HG03354 (cell line): ENCODE results near the gene UBLCP1.

Experiments used
- ATAC-seq: cut with Tn5 transposase; IDR thresholded peaks from one replicate; pipeline ENCODE4 v1.9.1; 2021; ENCODE audit warnings: mild to moderate bottlenecking; ENCODE audit not compliant: unreplicated experiment, poor library complexity, severe bottlenecking

UBLCP1 gene

GRCh38 chr5:159304961-159305595, 42.0 kb downstream of the UBLCP1 start:
- ATAC-seq: no peak

GRCh38 chr5:159309689-159310433, 46.8 kb downstream of the UBLCP1 start:
- no peak for ATAC-seq

GRCh38 chr5:159310511-159310910, 47.4 kb downstream of the UBLCP1 start:
- peak; percentile 62 for ATAC-seq

- ATAC-seq: no peak
Measured at GRCh38 chr5:159311063-159311462, 48.0 kb downstream of the UBLCP1 start.

- ATAC-seq: no peak
Measured at GRCh38 chr5:159313197-159313596, 50.1 kb downstream of the UBLCP1 start.

- ATAC-seq: peak; percentile 77
Measured at GRCh38 chr5:159316519-159317383, 53.7 kb downstream of the UBLCP1 start.

GRCh38 chr5:159317849-159318248, 54.8 kb downstream of the UBLCP1 start:
- ATAC-seq: no peak

GRCh38 chr5:159318448-159318847, 55.4 kb downstream of the UBLCP1 start:
- ATAC-seq: no peak

GRCh38 chr5:159319363-159319762, 56.3 kb downstream of the UBLCP1 start:
- ATAC-seq: no peak

GRCh38 chr5:159319832-159320231, 56.7 kb downstream of the UBLCP1 start:
- no peak for ATAC-seq

- no peak for ATAC-seq
Measured at GRCh38 chr5:159322180-159322579, 59.1 kb downstream of the UBLCP1 start.

- no peak for ATAC-seq
Measured at GRCh38 chr5:159324102-159324755, 61.1 kb downstream of the UBLCP1 start.

GRCh38 chr5:159324986-159325385, 61.9 kb downstream of the UBLCP1 start:
- ATAC-seq: no peak

- ATAC-seq: no peak
Measured at GRCh38 chr5:159330131-159330800, 67.2 kb downstream of the UBLCP1 start, which contains the start of gene IL12B. Gene IL12B (minus strand): TSS chr5:159330487. CDS start chr5:159326782, 3,705 bp downstream.

GRCh38 chr5:159331093-159331973, 68.2 kb downstream of the UBLCP1 start:
- ATAC-seq: peak; percentile 72

GRCh38 chr5:159332800-159333544, 69.9 kb downstream of the UBLCP1 start:
- ATAC-seq: no peak

GRCh38 chr5:159333545-159333925, 70.4 kb downstream of the UBLCP1 start:
- no peak for ATAC-seq
